NCI-H2107 treated with DMSO at 0.1 percent for 48 hours (cell line): ENCODE data around the gene SLC25A38.
"Not testable (repeated sequence)": the region's sequence is repeated elsewhere in the genome, so short reads cannot be mapped to it uniquely, and the experiment has no call there.

Experiments used
- DNase-seq: peaks from one replicate; lab custom pipeline; 2025; ENCODE audit not compliant: unreplicated experiment; lab: John Stamatoyannopoulos, UW

The SLC25A38 gene, protein sequence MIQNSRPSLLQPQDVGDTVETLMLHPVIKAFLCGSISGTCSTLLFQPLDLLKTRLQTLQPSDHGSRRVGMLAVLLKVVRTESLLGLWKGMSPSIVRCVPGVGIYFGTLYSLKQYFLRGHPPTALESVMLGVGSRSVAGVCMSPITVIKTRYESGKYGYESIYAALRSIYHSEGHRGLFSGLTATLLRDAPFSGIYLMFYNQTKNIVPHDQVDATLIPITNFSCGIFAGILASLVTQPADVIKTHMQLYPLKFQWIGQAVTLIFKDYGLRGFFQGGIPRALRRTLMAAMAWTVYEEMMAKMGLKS

DNA sequence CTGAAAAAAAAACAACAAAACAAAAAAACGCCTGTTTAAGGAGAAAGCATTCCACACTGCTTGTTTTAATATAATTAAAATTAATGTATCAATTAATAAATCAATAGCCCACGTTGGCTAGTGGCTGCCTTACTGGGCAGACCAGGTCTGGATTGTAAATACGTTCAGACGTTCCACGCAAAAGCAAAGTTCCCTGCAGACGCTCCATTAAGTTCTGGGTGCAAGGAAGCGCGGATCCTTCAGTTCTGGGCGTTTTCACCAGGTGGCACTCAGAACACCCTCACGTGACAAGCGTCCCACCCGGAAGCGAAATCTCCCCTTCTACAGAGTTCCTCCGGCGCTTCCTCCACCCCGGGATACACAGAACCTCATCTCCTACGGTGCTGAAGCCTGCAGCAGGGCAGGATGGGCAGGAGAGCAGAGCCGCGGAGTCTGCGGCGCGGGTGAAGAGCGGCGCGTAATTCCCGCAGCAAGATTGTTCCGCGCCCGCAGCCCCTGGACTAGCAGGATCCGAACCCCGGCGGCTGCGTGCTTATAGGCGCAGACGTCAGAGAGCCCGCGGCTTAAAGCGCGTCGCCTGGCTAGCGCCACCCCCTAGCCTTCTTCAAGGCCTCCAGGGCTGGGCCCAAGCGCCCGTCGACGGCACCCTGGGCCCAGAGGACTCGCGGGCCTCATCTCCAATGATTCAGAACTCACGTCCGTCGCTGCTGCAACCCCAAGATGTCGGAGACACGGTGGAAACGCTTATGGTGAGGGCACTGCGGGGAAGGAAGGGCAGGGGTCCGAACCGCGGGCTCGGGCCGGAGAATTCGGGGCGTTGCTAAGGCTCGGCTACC lies at the start of gene SLC25A38:
Gene SLC25A38 (plus strand): TSS at position 326 of the 836 bp plus-strand sequence. CDS start 355 bp downstream, at position 681.
- DNase-seq: no peak

DNA sequence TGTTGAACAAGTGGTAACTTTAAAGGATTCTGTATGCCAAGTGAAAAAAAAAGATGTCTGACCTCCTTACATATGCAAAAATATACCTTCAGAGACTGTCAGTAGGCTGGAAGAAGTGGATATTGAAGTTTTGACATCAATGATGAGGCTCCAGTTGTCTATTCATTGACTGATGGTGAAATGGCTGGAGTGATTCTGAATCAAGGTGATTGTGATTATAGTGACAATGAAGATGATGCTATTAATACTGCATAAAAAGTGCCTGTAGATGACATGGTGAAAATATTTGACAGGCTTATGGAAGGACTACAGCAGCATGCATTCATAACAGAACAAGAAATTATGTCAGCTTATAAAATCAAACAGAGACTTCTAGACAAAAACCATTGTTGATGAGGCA lies 49.6 kb upstream of the SLC25A38 start:
- DNase-seq: no peak

DNA sequence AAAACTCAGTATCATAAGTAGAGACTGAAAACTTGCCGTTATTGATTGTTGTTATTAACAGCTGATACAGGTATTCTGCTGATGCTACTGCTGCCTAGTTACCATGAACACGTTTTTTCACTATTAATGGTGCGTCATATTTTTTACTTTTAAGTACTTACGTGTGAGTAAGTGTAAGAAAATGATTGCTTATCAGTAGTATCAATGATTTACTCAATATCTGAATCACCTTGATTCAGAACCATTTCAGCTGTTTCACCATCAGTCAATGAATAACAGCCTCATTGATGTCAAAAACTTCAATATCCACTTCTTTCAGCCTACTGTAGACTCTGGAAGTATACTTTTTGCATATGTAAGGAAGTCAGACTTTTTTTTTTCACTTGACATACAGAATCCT lies 49.0 kb upstream of the SLC25A38 start:
- no peak for DNase-seq

DNA sequence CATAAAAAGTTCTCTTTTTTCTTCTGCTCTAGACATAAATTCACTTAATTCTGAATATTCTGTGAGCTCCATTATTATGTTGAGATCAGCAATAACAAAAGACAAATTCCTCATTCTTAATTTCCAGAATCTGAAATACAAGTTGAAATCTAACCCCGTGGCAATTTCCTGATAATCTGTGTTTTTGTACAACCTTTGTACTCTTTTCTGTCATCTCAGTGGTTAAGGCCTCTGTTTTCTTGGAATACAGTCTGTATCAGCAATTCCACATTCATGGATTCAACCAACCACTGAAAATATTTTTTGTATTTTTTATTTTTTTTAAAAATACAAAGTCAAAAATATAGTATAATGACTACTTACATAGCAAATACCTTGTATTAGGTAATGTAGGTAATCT lies 45.0 kb upstream of the SLC25A38 start:
- DNase-seq: no peak

DNA sequence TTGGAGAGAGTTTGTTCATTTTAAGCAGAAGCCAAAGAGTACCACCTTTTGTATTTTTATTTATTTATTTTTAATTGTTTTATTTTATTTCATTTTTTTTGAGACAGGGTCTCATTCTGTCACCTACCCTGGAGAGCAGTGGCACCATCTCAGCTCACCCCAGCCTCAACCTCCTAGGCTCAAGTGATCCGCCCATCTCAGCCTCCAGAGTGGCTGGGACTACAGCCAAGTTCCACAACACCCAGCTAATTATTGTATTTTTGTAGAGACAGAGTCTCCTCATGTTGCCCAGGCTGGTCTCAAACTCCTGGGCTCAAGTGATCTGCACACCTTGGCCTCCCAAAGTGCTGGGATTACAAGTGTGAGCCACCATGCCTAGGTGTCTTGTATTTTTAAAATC lies 44.1 kb upstream of the SLC25A38 start:
- no peak for DNase-seq

DNA sequence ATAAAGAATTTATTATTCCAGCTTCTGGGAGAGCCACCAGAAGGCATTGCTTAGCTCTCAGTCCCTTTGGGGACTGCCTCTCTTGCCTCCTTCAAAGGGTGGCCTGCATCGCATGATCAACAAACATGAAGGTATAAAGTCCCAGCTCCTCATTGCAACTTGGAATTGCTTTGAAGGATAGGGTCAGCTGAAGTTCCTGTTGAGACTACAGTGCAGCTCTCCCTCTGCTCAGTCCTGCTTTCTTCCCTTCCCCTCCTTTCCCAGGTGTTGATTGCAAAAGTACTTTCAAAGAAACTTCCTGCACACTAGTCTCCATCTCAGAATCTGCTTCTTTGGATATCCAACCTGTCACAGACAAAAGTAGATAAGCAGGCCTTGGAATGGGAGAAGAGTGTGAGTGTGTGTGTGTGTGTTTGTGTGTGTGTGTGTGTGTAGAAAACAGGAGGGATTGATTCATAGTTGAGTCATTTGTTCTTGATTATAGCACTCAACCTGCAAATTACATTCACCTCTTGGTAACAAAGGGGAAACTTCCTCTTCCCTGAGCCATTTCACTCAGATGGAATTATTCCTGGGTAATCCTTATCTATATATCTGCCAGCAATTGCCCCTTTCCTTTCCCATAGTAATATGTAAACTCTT lies 40.0 kb upstream of the SLC25A38 start:
- DNase-seq: no peak

DNA sequence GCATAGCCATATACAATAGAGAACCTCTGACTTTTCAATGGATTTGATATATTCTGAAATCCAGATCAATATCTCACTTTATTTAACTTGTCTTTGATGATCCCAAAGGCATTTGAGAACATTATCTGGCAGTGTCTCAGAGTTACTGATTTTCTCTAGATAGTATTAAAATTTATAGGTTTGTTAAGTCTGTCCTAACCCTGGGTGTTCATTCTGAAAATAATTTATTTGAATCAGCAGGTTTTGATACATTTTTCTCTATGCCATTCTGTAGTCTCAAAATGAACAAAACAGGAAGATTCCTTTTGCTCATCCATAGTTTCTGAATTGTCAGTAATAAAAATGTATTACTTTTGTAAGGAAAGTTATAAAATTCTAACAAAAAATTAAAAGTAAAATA lies 39.4 kb upstream of the SLC25A38 start:
- no peak for DNase-seq

DNA sequence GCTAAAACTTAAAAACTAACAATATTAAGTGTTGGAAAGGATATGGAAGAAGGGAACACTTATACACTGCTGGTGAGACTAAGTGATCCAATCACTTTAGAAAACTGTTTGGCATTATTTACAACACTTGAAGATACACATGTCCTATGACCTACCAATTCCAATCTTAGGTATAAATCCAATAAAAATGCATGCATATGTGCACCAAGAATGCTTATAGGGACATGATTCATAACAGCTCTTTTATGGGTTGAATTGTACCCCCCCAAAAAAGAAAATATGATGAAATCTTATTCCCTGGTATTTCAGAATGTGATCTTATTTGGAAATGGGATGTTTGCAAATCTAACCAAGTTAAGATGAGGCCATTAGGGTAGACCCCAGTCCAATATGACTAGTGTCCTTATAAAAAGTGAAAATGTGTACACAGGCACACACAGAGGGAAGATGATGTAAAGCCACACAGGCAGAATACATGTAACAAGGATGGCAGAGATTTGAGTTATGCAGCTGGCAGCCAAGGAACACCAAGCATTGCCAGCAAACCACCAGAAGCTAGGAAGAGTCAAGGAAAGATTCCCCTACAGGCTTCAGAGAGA lies 38.3 kb upstream of the SLC25A38 start:
- no peak for DNase-seq

DNA sequence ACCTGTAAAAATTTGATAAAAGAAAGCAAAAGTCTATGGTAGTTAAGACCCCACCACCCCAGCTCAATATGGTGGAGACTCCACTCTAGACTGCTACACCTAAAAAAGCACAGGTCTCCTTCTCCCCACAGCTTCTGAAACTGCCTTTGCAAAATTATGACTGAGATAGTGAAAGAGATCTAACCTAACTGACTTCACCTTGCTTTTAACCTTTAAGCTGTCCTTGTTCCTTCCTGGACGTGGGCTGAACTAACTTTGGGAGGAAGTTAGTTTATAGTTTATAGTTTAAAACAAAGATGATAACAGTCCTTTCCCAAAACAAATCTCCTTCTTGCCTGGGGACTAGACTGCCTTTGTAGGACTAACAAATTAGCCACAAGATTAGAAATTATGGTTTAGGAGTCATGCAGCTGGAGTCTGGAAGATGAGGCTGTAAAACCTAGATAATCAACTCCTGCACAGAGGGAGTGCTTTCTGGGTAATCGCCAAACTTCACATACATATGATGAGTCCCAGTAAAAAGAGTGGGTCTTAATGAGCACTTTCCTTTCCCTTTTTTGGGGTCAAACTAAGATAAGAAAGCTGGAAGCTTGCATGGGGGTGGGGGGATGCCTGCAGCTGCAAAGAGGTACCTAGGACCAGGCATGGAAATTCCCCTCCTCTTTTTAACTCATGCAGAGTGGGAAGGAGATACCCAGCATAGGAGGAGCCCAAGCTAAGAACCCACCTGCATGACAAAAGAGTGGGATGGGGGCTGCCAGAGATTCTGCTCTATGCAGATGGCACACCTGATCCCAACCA lies 36.2 kb upstream of the SLC25A38 start:
- DNase-seq: no peak

DNA sequence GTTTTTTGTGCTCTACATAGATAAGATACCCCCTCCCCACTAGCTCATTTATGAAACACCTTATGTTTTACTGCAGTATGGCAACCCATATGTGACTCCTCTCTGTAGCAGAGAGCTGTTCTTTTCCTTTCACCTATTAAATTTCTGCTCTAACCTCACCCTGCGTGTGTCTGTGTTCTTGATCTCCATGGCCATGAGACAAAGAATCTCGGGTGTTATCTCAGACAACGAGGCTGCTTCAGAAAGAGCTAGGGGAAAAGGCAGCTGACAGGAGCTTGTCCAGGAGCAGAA lies 35.6 kb upstream of the SLC25A38 start:
- no peak for DNase-seq

DNA sequence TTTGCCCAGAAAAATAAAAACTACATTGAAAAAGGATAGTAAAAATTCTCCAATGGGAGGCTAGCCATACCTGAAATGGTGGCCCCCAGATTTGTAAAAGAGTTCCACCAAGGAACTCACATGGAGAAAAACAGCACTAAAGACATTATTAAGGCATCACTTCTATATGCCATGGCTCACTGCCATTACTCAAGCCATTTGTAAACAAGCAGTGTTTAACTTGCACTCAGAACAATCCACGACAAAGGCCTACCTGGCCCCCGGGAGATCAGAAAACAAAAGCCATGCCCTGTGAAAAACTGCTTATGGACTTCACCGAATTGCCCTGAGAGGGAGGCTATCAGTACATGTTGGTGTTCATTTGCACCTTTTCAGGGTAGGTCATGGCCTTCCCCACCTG lies 34.1 kb upstream of the SLC25A38 start:
- DNase-seq: no peak

DNA sequence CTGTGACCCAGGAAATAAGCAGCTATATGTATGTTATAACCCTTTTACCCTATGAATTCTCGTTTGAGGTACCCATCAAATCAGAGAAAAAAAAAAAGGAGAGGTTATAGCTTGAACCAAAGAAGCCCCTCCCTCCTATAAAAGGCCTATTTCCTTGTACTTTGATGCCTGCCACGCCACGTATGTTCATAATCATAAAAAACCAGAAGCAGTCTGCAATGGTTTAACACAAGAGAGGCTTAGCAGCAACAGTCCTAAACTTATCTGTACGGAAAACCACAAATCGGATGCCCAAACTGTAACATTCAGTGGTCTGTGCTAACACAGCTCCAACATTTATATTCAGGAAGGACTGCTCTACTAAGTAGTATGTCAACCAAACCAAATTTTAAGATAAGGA lies 32.5 kb upstream of the SLC25A38 start:
- no peak for DNase-seq

DNA sequence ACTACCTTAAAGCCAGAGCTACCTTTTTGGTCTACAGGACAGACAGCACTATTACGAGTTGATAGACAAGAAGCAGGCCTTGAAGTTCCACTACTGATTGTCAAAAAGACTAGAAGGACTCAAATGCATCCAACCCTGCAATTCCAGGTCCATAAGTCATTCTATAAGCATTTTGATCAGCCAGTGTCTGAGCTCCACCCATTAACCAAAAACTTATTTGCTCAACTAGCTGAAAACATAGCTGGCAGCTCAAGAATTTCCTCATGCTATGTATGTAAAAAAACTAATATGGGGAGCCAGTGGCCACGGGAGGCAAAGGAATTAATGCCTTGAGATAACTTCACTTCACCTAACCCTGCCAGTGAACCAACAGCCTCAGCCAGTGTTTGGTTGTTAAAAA lies 32.0 kb upstream of the SLC25A38 start:
- not testable (repeated sequence) for DNase-seq

DNA sequence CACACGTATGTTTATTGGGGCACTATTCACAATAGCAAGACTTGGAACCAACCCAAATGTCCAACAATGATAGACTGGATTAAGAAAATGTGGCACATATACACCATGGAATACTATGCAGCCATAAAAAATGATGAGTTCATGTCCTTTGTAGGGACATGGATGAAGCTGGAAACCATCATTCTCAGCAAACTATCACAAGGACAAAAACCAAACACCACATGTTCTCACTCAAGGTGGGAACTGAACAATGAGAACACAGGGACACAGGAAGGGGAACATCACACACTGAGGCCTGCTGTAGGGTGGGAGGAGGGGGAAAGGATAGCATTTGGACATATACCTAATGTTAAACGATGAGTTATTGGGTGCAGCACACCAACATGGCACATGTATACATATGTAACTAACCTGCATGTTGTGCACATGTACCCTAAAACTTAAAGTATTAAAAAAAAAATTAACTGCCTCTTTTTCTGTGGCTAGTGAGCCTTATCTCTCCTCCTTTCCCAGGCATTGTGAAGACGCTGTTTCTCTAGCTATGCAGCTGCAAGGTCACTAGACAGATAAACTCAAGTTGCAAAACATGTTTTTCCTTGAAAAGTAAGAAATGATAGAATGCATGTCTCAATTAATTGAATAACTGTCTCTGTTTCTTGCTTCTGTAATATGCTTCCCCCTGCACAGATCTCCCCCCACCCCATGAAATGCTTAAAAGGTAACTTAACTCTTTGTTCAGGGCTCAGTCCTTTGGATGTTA lies 29.8 kb upstream of the SLC25A38 start:
- not testable (repeated sequence) for DNase-seq

DNA sequence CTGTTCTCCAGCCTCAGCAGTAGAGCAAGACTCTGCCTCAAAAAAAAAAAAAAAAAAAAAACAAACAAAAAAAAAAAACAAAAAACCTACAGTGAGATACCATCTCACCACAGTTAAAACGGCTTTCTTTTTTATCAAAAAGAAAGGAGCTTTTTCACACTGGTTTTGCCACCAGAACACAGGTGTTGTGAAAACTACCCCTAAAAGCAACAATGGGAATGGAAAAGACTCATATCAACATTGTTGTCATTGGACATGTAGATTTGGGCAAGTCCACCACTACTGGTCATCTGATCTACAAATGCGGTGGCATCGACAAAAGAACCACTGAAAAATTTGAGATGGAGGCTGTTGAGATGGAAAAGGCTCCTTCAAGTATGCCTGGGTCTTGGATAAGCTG lies 24.8 kb upstream of the SLC25A38 start:
- DNase-seq: no peak

DNA sequence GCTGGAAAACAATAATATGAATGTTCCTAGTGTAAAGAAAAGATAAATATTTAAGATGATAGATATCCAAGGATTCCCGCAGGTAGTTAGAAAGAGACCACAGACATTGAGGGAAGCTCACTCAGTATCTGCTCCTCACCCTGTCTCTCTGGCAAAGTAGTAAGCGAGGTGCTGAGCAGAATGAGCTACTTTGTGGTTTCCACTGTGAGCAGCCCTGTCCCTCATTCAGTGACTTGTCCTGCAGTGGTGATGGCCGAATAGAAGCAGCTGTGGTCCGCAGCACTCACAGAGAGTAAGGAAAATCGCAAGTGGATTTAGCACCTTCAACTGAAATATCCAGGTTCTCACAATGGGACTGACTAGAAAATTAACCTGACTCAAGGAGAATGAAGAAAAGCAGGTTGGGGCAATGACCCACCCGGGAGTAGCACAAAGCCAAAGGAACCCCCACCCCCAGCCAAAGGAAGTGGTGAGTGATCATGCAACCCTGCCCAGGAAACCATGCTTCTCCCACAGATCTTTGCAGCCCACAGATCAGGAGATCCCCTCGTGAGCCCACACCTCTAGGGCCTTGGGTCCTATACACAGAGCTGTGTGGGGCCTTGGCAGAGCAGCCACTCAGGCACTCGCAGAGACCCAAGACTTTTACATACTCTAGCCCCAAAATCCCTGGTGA lies 21.8 kb upstream of the SLC25A38 start:
- DNase-seq: no peak

DNA sequence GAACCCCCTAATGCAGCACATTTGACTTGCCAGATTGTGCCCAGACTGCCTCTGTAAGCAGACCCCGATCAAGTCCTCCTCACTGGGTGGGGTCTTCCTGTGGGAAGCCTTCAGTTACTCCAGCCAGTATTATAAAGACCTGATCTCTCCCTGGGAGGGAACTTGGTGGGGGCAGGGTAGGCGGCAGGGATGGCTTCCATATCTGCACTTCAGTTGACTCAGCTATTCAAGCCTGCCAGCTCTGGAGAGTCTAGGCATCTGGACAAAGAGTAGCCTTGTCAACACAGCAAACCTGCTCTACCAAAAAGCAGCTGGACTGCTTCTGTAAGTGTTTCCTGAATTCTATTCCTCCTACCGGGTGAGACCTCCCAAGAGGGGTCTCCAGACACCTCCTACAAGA lies 21.0 kb upstream of the SLC25A38 start:
- no peak for DNase-seq

DNA sequence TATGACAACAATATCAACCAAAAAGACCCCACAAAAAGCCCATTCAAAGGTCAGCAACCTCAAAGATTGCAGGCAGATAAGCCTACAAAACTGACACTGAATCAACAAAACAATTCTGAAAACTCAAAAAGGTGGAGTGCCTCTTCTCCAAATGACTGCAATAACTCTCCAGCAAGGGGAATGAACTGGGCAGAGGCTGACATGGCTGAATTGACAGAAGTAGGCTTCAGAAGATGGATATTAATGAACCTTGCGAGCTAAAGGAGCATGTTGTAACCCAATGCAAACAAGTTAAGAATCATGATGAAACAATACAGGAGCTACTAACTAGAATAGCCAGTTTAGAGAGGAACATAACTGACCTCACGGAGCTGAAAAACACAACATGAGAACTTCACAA lies 20.4 kb upstream of the SLC25A38 start:
- no peak for DNase-seq

DNA sequence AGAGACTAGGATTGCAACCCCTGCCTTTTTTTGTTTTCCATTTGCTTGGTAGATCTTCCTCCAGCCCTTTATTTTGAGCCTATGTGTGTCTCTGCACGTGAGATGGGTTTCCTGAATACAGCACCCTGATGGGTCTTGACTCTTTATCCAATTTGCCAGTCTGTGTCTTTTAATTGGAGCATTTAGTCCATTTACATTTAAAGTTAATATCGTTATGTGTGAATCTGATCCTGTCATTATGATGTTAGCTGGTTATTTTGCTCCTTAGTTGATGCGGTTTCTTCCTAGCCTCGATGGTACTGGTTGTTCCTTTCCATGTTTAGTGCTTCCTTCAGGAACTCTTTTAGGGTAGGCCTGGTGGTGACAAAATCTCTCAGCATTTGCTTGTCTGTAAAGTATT lies 12.7 kb upstream of the SLC25A38 start:
- DNase-seq: not testable (repeated sequence)

DNA sequence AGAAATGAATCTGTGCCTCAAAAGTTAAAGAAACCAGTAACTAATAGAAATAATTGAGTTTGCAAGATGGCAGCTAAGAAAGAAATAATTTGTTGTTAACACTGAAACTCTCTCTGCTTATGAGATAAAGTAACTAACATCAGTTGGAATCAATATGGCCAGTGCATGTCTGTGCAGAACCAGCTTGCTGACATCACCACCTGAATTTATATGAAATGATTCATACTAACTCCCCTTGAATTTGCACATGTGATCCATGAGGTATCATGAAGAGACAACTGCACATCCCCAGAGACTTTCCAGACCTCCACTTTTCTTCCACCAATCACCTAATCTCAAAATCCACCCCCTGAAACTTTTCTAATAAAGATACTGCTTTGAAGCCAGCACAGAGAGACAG lies 10.3 kb upstream of the SLC25A38 start:
- no peak for DNase-seq
